HepG2 (cell line): ENCODE results near the gene IL33. TPM values are rescaled to one million over a fixed set of nuclear protein-coding genes. Genes with fewer than 3 reads are reported as not detected.

ENCODE experiments used
- ATAC-seq: fragments of 200-7000 bp; cut with Tn5 transposase; 3 replicates; pipeline ENCODE4 v1.9.1; 2020; ENCODE audit warnings: mild to moderate bottlenecking, moderate library complexity
- BruUV-seq: library from RNA; stranded (reverse); fragments of 400-500 nt; replicated peaks from 2 replicates; lab custom pipeline; 2021; lab: Mats Ljungman, UMichigan
- CTCF ChIA-PET: fragments of 300-600 bp; formaldehyde crosslinking; extraction: SDS; loops from one replicate; lab custom pipeline; 2021; ENCODE audit warnings: low total read pairs, inconsistent platforms, low intra/inter-chr PET ratio; lab: Yijun Ruan, JAX
- POLR2A ChIA-PET: fragments of 350-600 bp; sonication (Branson Sonifier 250); formaldehyde crosslinking; loops from one replicate; lab custom pipeline; 2020; ENCODE audit warnings: antibody characterized with exemption, inconsistent platforms; lab: Yijun Ruan, JAX
- DNase-seq: peaks from one replicate; pipeline ENCODE4 v3.0.0-alpha.2; 2015; ENCODE audit warnings: low spot score
- FAIRE-seq: peaks from 3 replicates; lab custom pipeline; 2011; peaks lifted over from hg19 to GRCh38; lab: Jason Lieb, UNC
- H2AFZ ChIP-seq: one replicate; pipeline ENCODE4 v1.6.1; 2011; ENCODE audit warnings: low read length, inconsistent platforms
- H3K27ac ChIP-seq: fragments of 300-600 bp; 3 replicates; pipeline ENCODE4 v1.8.0; 2011; ENCODE audit warnings: mixed run types, mild to moderate bottlenecking, mixed read lengths, low read length, inconsistent platforms; ENCODE audit not compliant: insufficient read depth; ENCODE audit errors: extremely low read length
- H3K27me3 ChIP-seq, 2 experiments: fragments of 200-600 bp in 1 of 2; 2 replicates in 1 of 2; 3 replicates in 1 of 2; pipeline versions ENCODE4 v1.6.0 to v1.8.0; 2011; ENCODE audit warnings: low read length in 2 of 2, mild to moderate bottlenecking in 2 of 2, moderate library complexity in 2 of 2, inconsistent platforms in 1 of 2; ENCODE audit not compliant: insufficient read depth in 2 of 2, control insufficient read depth in 1 of 2
- H3K36me3 ChIP-seq, 2 experiments: fragments of 200-600 bp in 1 of 2; replicated peaks in 1 of 2; 2 replicates in 1 of 2; 3 replicates in 1 of 2; pipeline versions ENCODE4 v1.5.1 to v1.8.0; 2011; ENCODE audit warnings: low read length in 2 of 2, inconsistent platforms in 1 of 2; ENCODE audit not compliant: insufficient read depth in 2 of 2, control insufficient read depth in 1 of 2
- H3K4me1 ChIP-seq: 2 replicates; pipeline ENCODE4 v1.5.1; 2012; ENCODE audit warnings: low read length, inconsistent platforms; ENCODE audit not compliant: insufficient read depth
- H3K4me2 ChIP-seq: 2 replicates; pipeline ENCODE4 v1.6.0; 2011; ENCODE audit warnings: low read depth, low read length, inconsistent platforms
- H3K4me3 ChIP-seq, 3 experiments: fragments of 200-600 bp in 1 of 3; sonication (generic), shearing (Covaris generic) in 1 of 3; replicated peaks in 1 of 3; 2 replicates each; pipeline ENCODE4 v1.5.1; 2011 to 2016; ENCODE audit warnings: low read length in 3 of 3, inconsistent platforms in 2 of 3, low read depth in 2 of 3, mild to moderate bottlenecking in 2 of 3, control low read depth in 1 of 3, mixed read lengths in 1 of 3; ENCODE audit not compliant: insufficient read depth in 1 of 3
- H3K79me2 ChIP-seq: one replicate; pipeline ENCODE4 v1.6.1; 2011; ENCODE audit warnings: low read length, inconsistent platforms; ENCODE audit not compliant: insufficient read depth
- H3K9ac ChIP-seq: 2 replicates; pipeline ENCODE4 v1.6.0; 2011; ENCODE audit warnings: mild to moderate bottlenecking, low read depth, low read length, inconsistent platforms; ENCODE audit not compliant: insufficient read depth
- H3K9me3 ChIP-seq: 2 replicates; pipeline ENCODE4 v1.5.1; 2012; ENCODE audit warnings: mild to moderate bottlenecking, low read length
- H4K20me1 ChIP-seq: 2 replicates; pipeline ENCODE4 v1.6.0; 2011; ENCODE audit warnings: inconsistent platforms, mild to moderate bottlenecking, low read length, moderate library complexity; ENCODE audit not compliant: insufficient read depth
- BCL6 ChIP-seq: IDR thresholded peaks from 2 replicates; pipeline ENCODE4 v1.6.1; 2016; ENCODE audit warnings: missing genetic modification reagents, missing compliant biosample characterization
- FOXK1 ChIP-seq: sonication (generic); formaldehyde crosslinking; IDR thresholded peaks from 2 replicates; pipeline ENCODE4 v1.4.0; 2020; ENCODE audit warnings: low read depth, missing genetic modification reagents, borderline replicate concordance
- TRIM24 ChIP-seq: sonication (generic); formaldehyde crosslinking; IDR thresholded peaks from 2 replicates; pipeline ENCODE4 v1.8.0; 2022; ENCODE audit warnings: mild to moderate bottlenecking, missing genetic modification reagents
- ZBTB21 ChIP-seq: sonication (generic); formaldehyde crosslinking; IDR thresholded peaks from 2 replicates; pipeline ENCODE4 v1.4.0; 2020; ENCODE audit warnings: missing genetic modification reagents
- ZNF225 ChIP-seq: sonication (generic); formaldehyde crosslinking; IDR thresholded peaks from 2 replicates; pipeline ENCODE4 v1.4.0; 2020; ENCODE audit warnings: mild to moderate bottlenecking, missing genetic modification reagents
- ZNF577 ChIP-seq: sonication (generic); formaldehyde crosslinking; IDR thresholded peaks from 2 replicates; pipeline ENCODE4 v1.4.0; 2020; ENCODE audit warnings: mild to moderate bottlenecking, low read depth, missing genetic modification reagents, borderline replicate concordance
- ZNF768 ChIP-seq: sonication (generic); formaldehyde crosslinking; IDR thresholded peaks from 2 replicates; pipeline ENCODE4 v1.4.0; 2020; ENCODE audit warnings: missing genetic modification reagents
- WGBS: methylation state at CpG from one replicate; pipeline ENCODE4 v1.1.6; 2017; ENCODE audit warnings: low lambda C conversion rate; 5-methylcytosine and 5-hydroxymethylcytosine counted together
- in situ Hi-C: cut with HindIII; loops from 2 replicates; pipeline ENCODE4 v1.10.0; 2017; ENCODE audit warnings: low pct_unique_long_range_greater_than_20kb; ENCODE audit not compliant: extremely low pct_ligation_motif_present
- intact Hi-C: fragments of 100-400 bp; cut with micrococcal nuclease; formaldehyde crosslinking; loops from one replicate; pipeline ENCODE4 v1.10.0; 2022; ENCODE audit not compliant: unreplicated experiment
- polyA plus RNA-seq, 8 experiments: library from polyadenylated mRNA; depleted of rRNA in 3 of 8; stranded (reverse) in 7 of 8; unstranded in 1 of 8; fragments of >200 nt; fragmentation: Illumina TruSeq in 4 of 8; extraction: Trizol in 4 of 8; gene quantifications; 2 replicates each; pipeline versions ENCODE4 v1.2.1 to v1.2.3, GENCODE V29; 2011 to 2016; ENCODE audit warnings: low read depth in 4 of 8, missing spikeins in 1 of 8, mixed read lengths in 1 of 8; ENCODE audit not compliant: insufficient read depth in 1 of 8
- total RNA-seq, 5 experiments: library from RNA; depleted of rRNA; stranded (reverse); fragments of >200 nt; fragmentation: Illumina TruSeq; extraction: Trizol; gene quantifications; 2 replicates each; pipeline ENCODE4 v1.2.3, GENCODE V29; 2016; ENCODE audit warnings: low read depth in 1 of 5
- TF ChIP-seq, protein P1 (sequence below): sonication (generic); formaldehyde crosslinking; IDR thresholded peaks from 2 replicates; pipeline ENCODE4 v1.8.0; 2022; ENCODE audit warnings: mild to moderate bottlenecking, missing genetic modification reagents, borderline replicate concordance
- TF ChIP-seq, protein P2 (sequence below): sonication (generic); formaldehyde crosslinking; IDR thresholded peaks from 2 replicates; pipeline ENCODE4 v1.4.0; 2020; ENCODE audit warnings: missing genetic modification reagents
- TF ChIP-seq, protein P3 (sequence below): sonication (generic); formaldehyde crosslinking; conservative IDR thresholded peaks from 2 replicates; pipeline ENCODE4 v1.4.0; 2020; ENCODE audit warnings: mild to moderate bottlenecking, missing genetic modification reagents, moderate library complexity

IL33 gene
- total and polyA plus RNA-seq, 2 of the 13 experiments (the other 11 are each of a cell fraction or from before 2014, with no cell fraction given): 0.05 TPM; not detected in 1

DNA sequence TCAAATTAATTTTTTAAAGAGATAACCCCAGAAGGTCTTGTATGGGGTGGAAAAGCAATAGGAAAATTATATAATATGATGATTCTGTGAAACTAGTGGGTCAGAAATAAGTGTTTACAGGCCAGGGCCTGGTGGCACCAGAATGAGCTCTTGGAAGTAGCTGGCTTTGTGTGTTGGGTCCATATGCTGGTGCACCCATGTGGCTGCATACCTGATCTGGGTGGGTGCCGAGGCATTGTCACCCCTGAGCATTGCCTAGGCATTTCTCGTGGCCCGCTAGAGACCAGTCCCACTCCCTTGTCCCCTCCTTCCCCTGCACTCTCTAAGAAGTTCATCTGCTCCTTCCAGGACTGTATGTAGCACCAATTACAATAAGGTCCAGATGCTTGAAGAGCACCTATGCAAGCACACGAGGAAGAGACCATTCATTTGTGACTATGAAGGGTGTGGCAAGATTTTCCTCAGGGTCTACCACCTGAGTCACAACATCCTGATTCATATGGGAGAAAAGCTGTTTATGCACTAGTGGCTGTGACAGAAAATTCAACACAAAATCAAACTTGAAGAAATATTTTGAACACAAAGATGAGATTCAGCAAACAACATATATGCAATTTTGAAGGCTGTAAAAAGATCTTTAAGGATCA lies 19.8 kb upstream of the IL33 start:
- Histone ChIP-seq H3K4me2 (no peak overlapping the region), H3K9me3 (no peaks in the 10 kb centered on the region), H4K20me1 (no peaks in the 10 kb centered on the region), H2AFZ (no peak overlapping the region), H3K27ac (no peak overlapping the region), H3K9ac (no peak overlapping the region), H3K36me3 (no peaks in the 10 kb centered on the region), H3K4me3 (no peak overlapping the region), H3K27me3 (no peaks in the 10 kb centered on the region; a peak in 1 of 5 replicates), H3K4me1 (no peaks in the 10 kb centered on the region), H3K79me2 (no peaks in the 10 kb centered on the region)
- BruUV-seq: no TSS peak
- POLR2A ChIA-PET: no interaction called here
- CTCF ChIA-PET: interaction anchor here (5.2 kb wide), 1 partner anchor 110 kb away, joined by 41 read pairs; no protein-coding TSS in a partner anchor
- 47% methylated on average over 3 of the region's 4 CpGs for WGBS
- intact Hi-C loops (loop anchor here (1.0 to 5.0 kb wide), 2 partner anchors 139 to 310 kb away; no protein-coding TSS in a partner anchor), in situ Hi-C loops (loop anchor here (5.0 kb wide), 1 partner anchor 111 kb away; no protein-coding TSS in a partner anchor)
- no peak for DNase-seq
- no peak for FAIRE-seq
- TF ChIP-seq TRIM24 (no peak), FOXK1 (CRISPR knock-in tag) (no peak), ZNF225 (CRISPR knock-in tag) (no peak), ZNF768 (CRISPR knock-in tag) (no peak), ZNF577 (CRISPR knock-in tag) (no peak), ZBTB21 (no peak), BCL6 (no peak)
- TF ChIP-seq, protein P1, sequence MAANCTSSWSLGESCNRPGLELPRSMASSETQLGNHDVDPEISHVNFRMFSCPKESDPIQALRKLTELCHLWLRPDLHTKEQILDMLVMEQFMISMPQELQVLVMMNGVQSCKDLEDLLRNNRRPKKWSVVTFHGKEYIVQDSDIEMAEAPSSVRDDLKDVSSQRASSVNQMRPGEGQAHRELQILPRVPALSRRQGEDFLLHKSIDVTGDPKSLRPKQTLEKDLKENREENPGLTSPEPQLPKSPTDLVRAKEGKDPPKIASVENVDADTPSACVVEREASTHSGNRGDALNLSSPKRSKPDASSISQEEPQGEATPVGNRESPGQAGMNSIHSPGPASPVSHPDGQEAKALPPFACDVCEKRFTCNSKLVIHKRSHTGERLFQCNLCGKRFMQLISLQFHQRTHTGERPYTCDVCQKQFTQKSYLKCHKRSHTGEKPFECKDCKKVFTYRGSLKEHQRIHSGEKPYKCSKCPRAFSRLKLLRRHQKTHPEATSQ (CRISPR knock-in tag): no peak
- TF ChIP-seq, protein P2, sequence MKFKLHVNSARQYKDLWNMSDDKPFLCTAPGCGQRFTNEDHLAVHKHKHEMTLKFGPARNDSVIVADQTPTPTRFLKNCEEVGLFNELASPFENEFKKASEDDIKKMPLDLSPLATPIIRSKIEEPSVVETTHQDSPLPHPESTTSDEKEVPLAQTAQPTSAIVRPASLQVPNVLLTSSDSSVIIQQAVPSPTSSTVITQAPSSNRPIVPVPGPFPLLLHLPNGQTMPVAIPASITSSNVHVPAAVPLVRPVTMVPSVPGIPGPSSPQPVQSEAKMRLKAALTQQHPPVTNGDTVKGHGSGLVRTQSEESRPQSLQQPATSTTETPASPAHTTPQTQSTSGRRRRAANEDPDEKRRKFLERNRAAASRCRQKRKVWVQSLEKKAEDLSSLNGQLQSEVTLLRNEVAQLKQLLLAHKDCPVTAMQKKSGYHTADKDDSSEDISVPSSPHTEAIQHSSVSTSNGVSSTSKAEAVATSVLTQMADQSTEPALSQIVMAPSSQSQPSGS (CRISPR knock-in tag): no peak
- TF ChIP-seq, protein P3, sequence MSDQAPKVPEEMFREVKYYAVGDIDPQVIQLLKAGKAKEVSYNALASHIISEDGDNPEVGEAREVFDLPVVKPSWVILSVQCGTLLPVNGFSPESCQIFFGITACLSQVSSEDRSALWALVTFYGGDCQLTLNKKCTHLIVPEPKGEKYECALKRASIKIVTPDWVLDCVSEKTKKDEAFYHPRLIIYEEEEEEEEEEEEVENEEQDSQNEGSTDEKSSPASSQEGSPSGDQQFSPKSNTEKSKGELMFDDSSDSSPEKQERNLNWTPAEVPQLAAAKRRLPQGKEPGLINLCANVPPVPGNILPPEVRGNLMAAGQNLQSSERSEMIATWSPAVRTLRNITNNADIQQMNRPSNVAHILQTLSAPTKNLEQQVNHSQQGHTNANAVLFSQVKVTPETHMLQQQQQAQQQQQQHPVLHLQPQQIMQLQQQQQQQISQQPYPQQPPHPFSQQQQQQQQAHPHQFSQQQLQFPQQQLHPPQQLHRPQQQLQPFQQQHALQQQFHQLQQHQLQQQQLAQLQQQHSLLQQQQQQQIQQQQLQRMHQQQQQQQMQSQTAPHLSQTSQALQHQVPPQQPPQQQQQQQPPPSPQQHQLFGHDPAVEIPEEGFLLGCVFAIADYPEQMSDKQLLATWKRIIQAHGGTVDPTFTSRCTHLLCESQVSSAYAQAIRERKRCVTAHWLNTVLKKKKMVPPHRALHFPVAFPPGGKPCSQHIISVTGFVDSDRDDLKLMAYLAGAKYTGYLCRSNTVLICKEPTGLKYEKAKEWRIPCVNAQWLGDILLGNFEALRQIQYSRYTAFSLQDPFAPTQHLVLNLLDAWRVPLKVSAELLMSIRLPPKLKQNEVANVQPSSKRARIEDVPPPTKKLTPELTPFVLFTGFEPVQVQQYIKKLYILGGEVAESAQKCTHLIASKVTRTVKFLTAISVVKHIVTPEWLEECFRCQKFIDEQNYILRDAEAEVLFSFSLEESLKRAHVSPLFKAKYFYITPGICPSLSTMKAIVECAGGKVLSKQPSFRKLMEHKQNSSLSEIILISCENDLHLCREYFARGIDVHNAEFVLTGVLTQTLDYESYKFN (CRISPR knock-in tag): no peak
- no peak for ATAC-seq
